K562 (cell line): ENCODE results near the gene SEC61G. TPM values are rescaled to one million over a fixed set of nuclear protein-coding genes. Genes with fewer than 3 reads are reported as not detected.

Experiments used
- ASH1L ChIP-seq: fragments of 450-650 bp; IDR thresholded peaks from 2 replicates; pipeline ENCODE4 v1.6.1; 2018; ENCODE audit warnings: borderline replicate concordance, mild to moderate bottlenecking, low read depth; ENCODE audit not compliant: partially characterized antibody
- BCOR ChIP-seq: fragments of 450-650 bp; IDR thresholded peaks from 2 replicates; pipeline ENCODE4 v1.6.1; 2016
- BRD4 ChIP-seq: fragments of 200-600 bp; sonication (generic); IDR thresholded peaks from 2 replicates; pipeline ENCODE4 v1.6.1; 2017; ENCODE audit warnings: inconsistent platforms
- CEBPB ChIP-seq: fragments of 450-650 bp; IDR thresholded peaks from 2 replicates; pipeline ENCODE4 v1.6.1; 2016; ENCODE audit warnings: missing genetic modification characterization, missing compliant biosample characterization
- EGR1 ChIP-seq: fragments of 450-650 bp; conservative IDR thresholded peaks from 2 replicates; pipeline ENCODE4 v1.6.1; 2017; ENCODE audit warnings: mild to moderate bottlenecking
- FOXP1 ChIP-seq: sonication (generic); formaldehyde crosslinking; IDR thresholded peaks from 2 replicates; pipeline ENCODE4 v1.8.0; 2022; ENCODE audit warnings: mild to moderate bottlenecking, missing genetic modification reagents
- HDAC3 ChIP-seq: fragments of 450-650 bp; IDR thresholded peaks from 2 replicates; pipeline ENCODE4 v1.6.1; 2018; ENCODE audit warnings: borderline replicate concordance, mild to moderate bottlenecking, moderate library complexity; ENCODE audit not compliant: partially characterized antibody
- HINFP ChIP-seq: fragments of 450-650 bp; conservative IDR thresholded peaks from 2 replicates; pipeline ENCODE4 v1.6.1; 2016; ENCODE audit warnings: missing genetic modification characterization, low read depth, mild to moderate bottlenecking, control low read depth, missing compliant biosample characterization
- HMGN3 ChIP-seq: IDR thresholded peaks from 2 replicates; pipeline ENCODE4 v1.6.1; 2011; ENCODE audit warnings: borderline replicate concordance, low read depth, mild to moderate bottlenecking, mixed read lengths, low read length; ENCODE audit not compliant: insufficient read length; ENCODE audit errors: extremely low read depth
- HNRNPK ChIP-seq: fragments of 200-400 bp; formaldehyde crosslinking; IDR thresholded peaks from one replicate; pipeline ENCODE4 v1.6.1; 2018; ENCODE audit warnings: mild to moderate bottlenecking, low read depth, low read length; ENCODE audit not compliant: poor library complexity, severe bottlenecking
- IFI16 ChIP-seq: fragments of 250-450 bp; sonication (Bioruptor Pico); IDR thresholded peaks from 2 replicates; pipeline ENCODE4 v2.1.2; 2022; ENCODE audit warnings: mild to moderate bottlenecking, inconsistent platforms
- IRF2 ChIP-seq: sonication (generic); formaldehyde crosslinking; IDR thresholded peaks from 2 replicates; pipeline ENCODE4 v1.8.1; 2022; ENCODE audit warnings: mild to moderate bottlenecking, missing genetic modification reagents
- KDM1A ChIP-seq, 2 experiments: fragments of 450-650 bp; IDR thresholded peaks; 2 replicates each; pipeline ENCODE4 v1.6.1; 2016; ENCODE audit warnings: mild to moderate bottlenecking in 2 of 2
- MEF2D ChIP-seq: conservative IDR thresholded peaks from 2 replicates; pipeline ENCODE4 v1.6.1; 2016; ENCODE audit warnings: low read depth, missing genetic modification characterization, missing compliant biosample characterization
- NCOR1 ChIP-seq: fragments of 450-650 bp; IDR thresholded peaks from 2 replicates; pipeline ENCODE4 v1.6.1; 2016; ENCODE audit warnings: mild to moderate bottlenecking, moderate library complexity
- NELFE ChIP-seq: IDR thresholded peaks from 2 replicates; pipeline ENCODE4 v1.6.1; 2011; ENCODE audit warnings: mild to moderate bottlenecking; ENCODE audit not compliant: insufficient read depth, insufficient read length
- NFIX ChIP-seq: fragments of 250-450 bp; sonication (Bioruptor Pico); IDR thresholded peaks from 2 replicates; pipeline ENCODE4 v1.4.0; 2020; ENCODE audit warnings: low read depth, mild to moderate bottlenecking, moderate library complexity
- NR2C1 ChIP-seq, 2 experiments: fragments of 450-650 bp; IDR thresholded peaks; 2 replicates each; pipeline ENCODE4 v1.6.1; 2017; ENCODE audit warnings: mild to moderate bottlenecking in 2 of 2, antibody characterized with exemption in 1 of 2, inconsistent platforms in 1 of 2, missing compliant biosample characterization in 1 of 2, missing genetic modification characterization in 1 of 2
- NR2C2 ChIP-seq, 2 experiments: fragments of 200-800 bp in 1 of 2; sonication (Bioruptor generic) in 1 of 2; sonication (generic) in 1 of 2; formaldehyde crosslinking in 1 of 2; IDR thresholded peaks; 2 replicates each; pipeline versions ENCODE4 v1.6.1 to v1.8.0; 2016 to 2022; ENCODE audit warnings: mild to moderate bottlenecking in 1 of 2, missing compliant biosample characterization in 1 of 2, missing genetic modification characterization in 1 of 2, missing genetic modification reagents in 1 of 2
- POLR2G ChIP-seq: fragments of 200-400 bp; formaldehyde crosslinking; IDR thresholded peaks from 2 replicates; pipeline ENCODE4 v1.6.1; 2017; ENCODE audit warnings: low read depth, mild to moderate bottlenecking, antibody characterized with exemption, low read length, moderate library complexity
- POU5F1 ChIP-seq: fragments of 150-350 bp; IDR thresholded peaks from 2 replicates; pipeline ENCODE4 v1.6.1; 2014; ENCODE audit warnings: borderline replicate concordance, low read length, low read depth, mild to moderate bottlenecking; ENCODE audit not compliant: partially characterized antibody
- TCF3 ChIP-seq: sonication (generic); formaldehyde crosslinking; IDR thresholded peaks from 2 replicates; pipeline ENCODE4 v1.4.0; 2020; ENCODE audit warnings: mild to moderate bottlenecking, missing genetic modification reagents
- TFAP4 ChIP-seq: sonication (generic); formaldehyde crosslinking; IDR thresholded peaks from 2 replicates; pipeline ENCODE4 v1.8.0; 2022; ENCODE audit warnings: missing genetic modification reagents, mild to moderate bottlenecking, moderate library complexity, borderline replicate concordance
- VEZF1 ChIP-seq: fragments of 200-800 bp; sonication (Bioruptor generic); IDR thresholded peaks from 2 replicates; pipeline ENCODE4 v1.6.1; 2017; ENCODE audit warnings: missing genetic modification characterization, missing compliant biosample characterization
- ZNF232 ChIP-seq: sonication (generic); formaldehyde crosslinking; IDR thresholded peaks from 2 replicates; pipeline ENCODE4 v1.8.0; 2022; ENCODE audit warnings: mild to moderate bottlenecking, missing genetic modification reagents
- polyA plus RNA-seq, 8 experiments: library from polyadenylated mRNA; depleted of rRNA in 4 of 8; stranded (reverse) in 5 of 8; unstranded in 3 of 8; fragments of >200 nt; fragmentation: Nextera tagmentation in 2 of 8; fragmentation: Illumina TruSeq in 1 of 8; extraction: Ambion mirVana in 2 of 8; extraction: Trizol in 1 of 8; gene quantifications; 2 replicates each; pipeline versions ENCODE4 v1.2.1 to v1.2.3, GENCODE V29; 2011 to 2014; ENCODE audit warnings: inconsistent platforms in 1 of 8, missing spikeins in 1 of 8
- total RNA-seq, 7 experiments: library from RNA; depleted of rRNA in 6 of 7; stranded (reverse); fragments of >200 nt in 6 of 7; fragmentation: Illumina TruSeq in 2 of 7; extraction: Trizol in 2 of 7; gene quantifications; 2 replicates each; pipeline versions ENCODE4 v1.2.1 to v1.2.3, GENCODE V29; 2011 to 2021; ENCODE audit warnings: low replicate concordance in 1 of 7

The SEC61G gene
- total and polyA plus RNA-seq, 9 of the 15 experiments (the other 6 are each of a cell fraction or from before 2014, with no cell fraction given) = 138 to 565 (median 223) TPM

GRCh38 chr7:54743580-54743979 lies 15.4 kb downstream of the SEC61G start (continued):
- TF ChIP-seq MEF2D (peak; percentile 75), POLR2G (no peak), CEBPB (tag) (peak; percentile 37), HMGN3 (no peak), IRF2 (CRISPR knock-in tag) (no peak), VEZF1 (CRISPR knock-in tag) (peak; percentile 29; the same call in 1 of the 2 replicates), BCOR (no peak), HINFP (tag) (peak; percentile 65), ASH1L (no peak), TCF3 (peak; percentile 79), NFIX (no peak), HDAC3 (peak; percentile 34), POU5F1 (no peak), HNRNPK (no peak), ZNF232 (CRISPR knock-in tag) (no peak), EGR1 (no peak), NCOR1 (peak; percentile 67), NELFE (no peak), IFI16 (0 out of 2 replicates have a peak, but pooled peaks have one; percentile 38), NR2C1 (IDR thresholded peaks at IDR 0.05) (no peak), NR2C1 (tag; IDR thresholded peaks at IDR 0.05) (peak; percentile 81), FOXP1 (CRISPR knock-in tag) (no peak), TFAP4 (peak; percentile 65; the same call in 1 of the 2 replicates), NR2C2 (CRISPR knock-in tag; IDR thresholded peaks at IDR 0.05) (no peak), NR2C2 (tag; IDR thresholded peaks at IDR 0.05) (0 out of 2 replicates have a peak, but pooled peaks have one; percentile 22), BRD4 (no peak), KDM1A (IDR thresholded peaks at IDR 0.05) (peak in 1 of 2 experiments; percentile 46; a peak in 1 of 4 replicates)
